ENCODE results near the gene STN1. TPM values are rescaled to one million over a fixed set of nuclear protein-coding genes. Genes with fewer than 3 reads are reported as not detected.

STN1 gene
- total RNA-seq, 2 donors from 2014 or later = 15.5 to 42.7 TPM

DNA sequence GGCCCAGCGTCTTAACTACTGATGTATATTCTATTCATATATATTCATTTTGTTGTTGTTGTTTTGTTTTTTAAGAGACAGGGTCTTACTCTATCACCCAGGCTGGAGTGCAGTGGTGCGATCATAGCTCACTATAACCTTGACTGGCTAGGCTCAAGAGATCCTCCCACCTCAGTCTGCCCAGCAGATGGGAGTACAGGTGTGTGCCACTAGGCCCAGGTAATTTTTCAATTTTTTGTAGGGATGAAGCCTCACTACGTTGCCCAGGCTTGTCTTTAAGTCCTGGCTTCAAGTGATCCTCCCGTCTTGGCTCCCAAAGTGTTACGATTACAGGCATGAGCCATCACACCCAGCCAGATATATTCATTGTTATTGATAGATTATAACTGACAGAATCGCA, 12.9 kb upstream of the STN1 start:
- 90% methylated on average over 6 of the region's 6 CpGs for WGBS
- H3K27me3 ChIP-seq (replicated peaks; ENCODE audit: insufficient read depth) = no peaks in the 10 kb centered on the region
- intact Hi-C loops (cut with DNase I) = no loop called here

DNA sequence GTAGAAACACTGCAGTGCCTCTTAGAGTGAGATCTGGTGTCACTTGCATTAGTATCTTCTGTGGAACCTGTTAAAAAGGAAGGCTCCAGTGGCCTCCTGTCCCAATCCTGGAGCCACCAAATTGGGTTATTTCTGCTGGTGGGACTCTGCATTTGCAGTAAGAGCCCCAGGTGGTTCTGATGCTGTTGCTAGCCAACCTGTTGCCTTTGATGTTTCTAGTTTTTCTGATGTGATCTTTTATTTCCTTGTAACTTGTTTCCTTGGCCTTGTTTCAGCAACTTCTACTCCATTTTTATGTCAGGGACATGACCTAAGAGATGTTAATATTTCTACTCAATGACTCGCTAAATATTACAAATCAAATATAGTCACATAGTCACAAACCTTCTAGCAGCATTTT, 12.5 kb upstream of the STN1 start:
- no peak for TF ChIP-seq CTCF (IDR thresholded peaks at IDR 0.05)
- no peak for TF ChIP-seq POLR2A (IDR thresholded peaks at IDR 0.05)
- no peak for TF ChIP-seq POLR2AphosphoS5 (IDR thresholded peaks at IDR 0.05)
- WGBS = 100% methylated on average over 1 of the region's 1 CpG

More for the DNA sequence above, 12.9 kb upstream of the STN1 start:
- no peak for DNase-seq (ENCODE audit: low spot score)
- H3K36me3 ChIP-seq = no peaks in the 10 kb centered on the region
- H3K4me1 ChIP-seq (replicated peaks) = no peaks in the 10 kb centered on the region
- no peak for TF ChIP-seq POLR2AphosphoS5 (IDR thresholded peaks at IDR 0.05)
- no peak for TF ChIP-seq CTCF (IDR thresholded peaks at IDR 0.05)
- no peak for TF ChIP-seq POLR2A (IDR thresholded peaks at IDR 0.05)
- no peak overlapping the region for H3K4me3 ChIP-seq
- H3K27ac ChIP-seq = no peak overlapping the region
- no peaks in the 10 kb centered on the region for H3K9me3 ChIP-seq

GRCh38 chr10:103929381-103929921, 11.5 kb upstream of the STN1 start:
- Histone ChIP-seq H3K27me3 (replicated peaks; ENCODE audit: insufficient read depth) (no peaks in the 10 kb centered on the region), H3K27ac (no peak overlapping the region), H3K9me3 (no peaks in the 10 kb centered on the region), H3K4me1 (replicated peaks) (no peaks in the 10 kb centered on the region), H3K4me3 (no peak overlapping the region), H3K36me3 (no peaks in the 10 kb centered on the region)
- intact Hi-C loops (cut with DNase I) = no loop called here
- 66% methylated on average over 7 of the region's 7 CpGs for WGBS
- TF ChIP-seq CTCF (IDR thresholded peaks at IDR 0.05) = no peak
- no peak for TF ChIP-seq POLR2A (IDR thresholded peaks at IDR 0.05)
- TF ChIP-seq POLR2AphosphoS5 (IDR thresholded peaks at IDR 0.05) = no peak
- DNase-seq (ENCODE audit: low spot score) = no peak

More for the DNA sequence above, 12.5 kb upstream of the STN1 start:
- no peaks in the 10 kb centered on the region for H3K36me3 ChIP-seq
- no peaks in the 10 kb centered on the region for H3K4me1 ChIP-seq (replicated peaks)
- no peaks in the 10 kb centered on the region for H3K9me3 ChIP-seq
- H3K4me3 ChIP-seq = no peak overlapping the region
- H3K27me3 ChIP-seq (replicated peaks; ENCODE audit: insufficient read depth) = no peaks in the 10 kb centered on the region
- intact Hi-C loops (cut with DNase I) = no loop called here
- DNase-seq (ENCODE audit: low spot score) = no peak
- H3K27ac ChIP-seq = no peak overlapping the region

DNA sequence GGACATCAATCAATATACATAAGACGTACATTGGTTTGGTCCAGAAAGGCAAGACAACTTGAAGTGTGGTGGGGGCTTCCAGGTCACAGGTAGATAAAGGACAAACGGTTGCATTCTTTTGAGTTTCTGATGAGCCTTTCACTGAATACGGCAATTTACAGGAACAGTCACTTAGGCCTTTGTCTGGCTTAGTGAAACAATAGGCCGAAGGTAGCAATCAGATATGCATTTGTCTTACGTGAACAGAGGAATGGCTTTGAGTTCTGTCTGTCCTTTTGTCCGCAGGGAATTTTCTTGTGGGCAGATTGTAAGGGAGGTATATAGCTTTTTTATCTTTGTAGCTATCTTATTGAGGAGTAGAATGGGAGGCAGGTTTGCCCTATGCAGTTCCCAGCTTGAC, 10.8 kb upstream of the STN1 start:
- 82% methylated on average over 6 of the region's 6 CpGs for WGBS
- Histone ChIP-seq H3K36me3 (no peaks in the 10 kb centered on the region), H3K27ac (no peak overlapping the region), H3K27me3 (replicated peaks; ENCODE audit: insufficient read depth) (no peaks in the 10 kb centered on the region), H3K4me3 (no peak overlapping the region), H3K9me3 (no peaks in the 10 kb centered on the region), H3K4me1 (replicated peaks) (no peaks in the 10 kb centered on the region)
- intact Hi-C loops (cut with DNase I) = no loop called here
- TF ChIP-seq POLR2AphosphoS5 (IDR thresholded peaks at IDR 0.05) (no peak), CTCF (IDR thresholded peaks at IDR 0.05) (no peak), POLR2A (IDR thresholded peaks at IDR 0.05) (no peak)
- no peak for DNase-seq (ENCODE audit: low spot score)

GRCh38 chr10:103926722-103927319, 8.8 kb upstream of the STN1 start:
- Histone ChIP-seq H3K9me3 (no peaks in the 10 kb centered on the region), H3K4me1 (replicated peaks) (no peaks in the 10 kb centered on the region), H3K27ac (no peak overlapping the region), H3K27me3 (replicated peaks; ENCODE audit: insufficient read depth) (no peaks in the 10 kb centered on the region), H3K4me3 (no peak overlapping the region), H3K36me3 (no peaks in the 10 kb centered on the region)
- intact Hi-C loops (cut with DNase I) = no loop called here
- no peak for DNase-seq (ENCODE audit: low spot score)
- TF ChIP-seq CTCF (IDR thresholded peaks at IDR 0.05) = no peak
- 75% methylated on average over 2 of the region's 2 CpGs for WGBS
